Erythroblast (primary cell): ENCODE measurements around the gene GPC5.

Source experiments
- GATA1 ChIP-seq: IDR thresholded peaks from 2 replicates; pipeline ENCODE4 v1.6.1; 2011; ENCODE audit warnings: low read depth, mild to moderate bottlenecking, control low read depth, low read length, moderate library complexity
- POLR2A ChIP-seq: IDR thresholded peaks from 2 replicates; pipeline ENCODE4 v1.6.1; 2011; ENCODE audit warnings: mild to moderate bottlenecking, low read length

- no peak for TF ChIP-seq POLR2A
- TF ChIP-seq GATA1, result no peak
Observed at GRCh38 chr13:92307752-92308151, 909.3 kb downstream of the GPC5 start.
